NCI-H2081 treated with DMSO at 0.1 percent for 48 hours (cell line): ENCODE results near the gene HHAT.
A peak's percentile ranks its signal among the peaks of the same experiment; 100 is the strongest.
"Not testable (repeated sequence)": the region's sequence is repeated elsewhere in the genome, so short reads cannot be mapped to it uniquely, and the experiment has no call there.

Experiments
- DNase-seq: peaks from one replicate; lab custom pipeline; 2025; lab: John Stamatoyannopoulos, UW

The HHAT gene

GRCh38 chr1:210647406-210648333, 319.0 kb downstream of the HHAT start:
- no peak for DNase-seq

DNA sequence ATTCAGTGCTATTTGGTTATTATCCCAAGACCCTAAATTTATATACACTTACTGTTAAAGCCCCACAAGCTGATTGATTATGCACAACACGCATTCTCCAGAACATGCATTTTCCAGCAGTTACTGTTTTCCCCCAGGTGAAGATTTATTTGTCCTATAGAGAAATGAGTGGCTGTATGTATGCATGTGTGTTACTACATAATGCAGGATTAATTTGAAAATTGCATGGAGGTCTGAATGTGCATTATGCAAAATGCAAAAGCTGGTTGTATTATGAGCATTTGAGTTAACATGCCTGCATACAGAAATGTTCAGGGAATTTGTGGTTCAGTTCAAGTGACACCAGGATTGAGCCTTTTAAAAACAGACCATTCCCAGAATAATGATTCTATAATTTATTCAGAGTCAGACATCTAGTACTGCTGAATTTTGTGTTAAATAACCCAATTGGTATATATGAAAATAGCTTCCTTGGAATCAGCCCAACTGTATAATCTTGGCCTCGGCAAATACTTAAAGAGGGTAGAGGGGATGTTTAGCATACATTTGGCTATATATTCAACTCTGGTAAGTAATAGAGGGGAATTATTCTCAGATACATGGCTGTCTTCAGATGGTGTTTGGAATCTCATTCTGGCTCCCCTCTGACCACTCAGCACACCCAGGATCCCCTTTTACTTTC, 320.0 kb downstream of the HHAT start:
- DNase-seq: no peak

- no peak for DNase-seq
Observed at GRCh38 chr1:210650403-210650802, 321.7 kb downstream of the HHAT start.

- DNase-seq: no peak
Observed at GRCh38 chr1:210652329-210652954, 323.7 kb downstream of the HHAT start.

DNA sequence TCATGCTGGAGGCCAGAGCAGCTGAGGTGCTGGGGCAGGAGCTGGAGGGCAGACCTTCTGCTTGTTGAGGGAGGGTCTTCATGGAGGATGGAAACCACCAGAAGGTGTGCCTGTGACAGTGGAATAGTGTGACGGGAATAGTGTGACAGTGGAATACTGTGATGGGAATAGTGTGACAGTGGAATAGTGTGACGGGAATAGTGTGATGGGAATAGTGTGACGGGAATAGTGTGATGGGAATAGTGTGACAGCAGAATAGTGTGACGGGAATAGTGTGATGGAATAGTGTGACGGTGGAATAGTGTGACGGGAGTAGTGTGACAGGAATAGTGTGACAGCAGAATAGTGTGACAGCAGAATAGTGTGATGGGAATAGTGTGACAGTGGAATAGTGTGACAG, 325.1 kb downstream of the HHAT start:
- no peak for DNase-seq

GRCh38 chr1:210654176-210654981, 325.7 kb downstream of the HHAT start:
- DNase-seq: no peak

- no peak for DNase-seq
Observed at GRCh38 chr1:210655511-210655910, 326.8 kb downstream of the HHAT start.

DNA sequence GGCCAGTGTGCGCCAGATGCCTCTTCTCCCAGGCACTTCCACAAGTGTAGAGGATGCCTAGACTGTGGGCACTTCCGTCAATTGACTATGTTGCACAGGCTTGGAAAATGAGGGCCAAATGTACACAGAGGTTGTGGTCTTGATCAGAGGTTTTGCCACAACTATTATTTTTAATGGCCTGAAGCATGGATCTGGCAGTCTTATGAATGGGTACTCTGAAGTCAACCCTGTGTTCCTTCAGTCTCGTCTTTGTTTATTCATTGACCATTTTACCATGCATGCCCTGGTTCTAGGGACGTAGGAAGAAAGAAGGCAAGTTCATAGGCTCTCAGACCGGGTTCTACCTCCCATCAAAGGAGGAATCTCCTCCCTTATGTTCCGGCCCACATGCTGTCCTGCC, 329.1 kb downstream of the HHAT start:
- no peak for DNase-seq

GRCh38 chr1:210661520-210661919, 332.8 kb downstream of the HHAT start:
- not testable (repeated sequence) for DNase-seq

- no peak for DNase-seq
Observed at GRCh38 chr1:210662291-210663050, 333.8 kb downstream of the HHAT start.

- DNase-seq: peak; percentile 73
Observed at GRCh38 chr1:210663730-210664573, 335.2 kb downstream of the HHAT start.

- no peak for DNase-seq
Observed at GRCh38 chr1:210669951-210670350, 341.2 kb downstream of the HHAT start.

DNA sequence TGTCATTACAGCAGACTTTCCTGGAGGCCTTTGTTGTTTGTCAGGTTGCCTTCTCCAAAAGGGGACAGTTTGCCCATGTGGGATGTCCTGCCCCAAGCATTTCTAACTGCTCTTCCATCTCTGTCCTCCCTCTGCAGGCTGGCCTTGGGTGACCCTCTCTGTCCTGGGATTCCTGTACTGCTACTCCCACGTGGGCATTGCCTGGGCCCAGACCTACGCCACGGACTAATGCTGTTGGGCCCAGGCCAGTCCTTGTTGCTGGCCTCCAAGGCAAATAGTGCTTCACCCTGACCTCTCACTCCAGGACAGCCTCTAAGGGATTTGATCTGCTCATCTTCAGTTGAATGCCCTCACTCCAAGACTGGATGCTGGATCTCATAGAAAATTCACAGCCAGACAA, 345.4 kb downstream of the HHAT start:
- no peak for DNase-seq

GRCh38 chr1:210676539-210676938, 347.8 kb downstream of the HHAT start:
- DNase-seq: no peak

DNA sequence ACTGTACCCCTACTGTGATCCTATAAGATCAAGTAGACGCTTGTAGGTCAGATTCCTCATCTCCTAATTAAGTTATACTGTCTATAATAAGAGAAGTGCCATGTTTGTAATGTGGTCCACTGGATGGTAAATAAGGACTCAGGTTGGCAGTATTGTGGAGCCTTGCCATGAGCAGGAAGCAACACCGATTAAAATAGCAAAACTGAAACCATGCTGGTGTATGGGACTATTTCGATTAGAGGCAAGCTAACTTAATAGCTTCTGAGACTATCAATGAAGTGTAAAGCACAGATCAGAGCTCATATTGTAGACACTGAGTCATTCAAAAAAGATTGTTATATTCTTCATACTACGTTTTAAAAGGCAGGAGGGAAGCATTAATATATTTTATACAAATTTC, 348.8 kb downstream of the HHAT start:
- DNase-seq: no peak

DNA sequence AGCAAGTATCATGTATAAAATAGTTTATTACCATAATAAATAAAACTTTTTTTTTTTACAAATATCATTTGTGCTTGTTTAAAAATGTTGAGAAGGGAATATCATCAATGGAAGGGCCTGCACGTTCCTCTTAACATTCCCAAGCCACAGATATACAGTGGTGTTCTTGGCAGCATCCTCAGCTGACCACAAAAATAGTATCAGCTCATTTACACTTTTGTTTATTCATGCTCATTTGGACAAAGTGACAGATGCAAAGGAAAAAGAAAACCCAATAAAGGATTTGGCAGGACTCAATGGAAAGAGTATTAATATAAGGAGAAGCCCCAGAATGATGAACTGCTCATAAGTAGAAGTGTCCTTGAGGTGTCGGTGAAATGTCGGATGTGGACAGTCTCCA, 349.6 kb downstream of the HHAT start:
- no peak for DNase-seq

- DNase-seq: no peak
Observed at GRCh38 chr1:210681158-210681557, 352.5 kb downstream of the HHAT start.

DNA sequence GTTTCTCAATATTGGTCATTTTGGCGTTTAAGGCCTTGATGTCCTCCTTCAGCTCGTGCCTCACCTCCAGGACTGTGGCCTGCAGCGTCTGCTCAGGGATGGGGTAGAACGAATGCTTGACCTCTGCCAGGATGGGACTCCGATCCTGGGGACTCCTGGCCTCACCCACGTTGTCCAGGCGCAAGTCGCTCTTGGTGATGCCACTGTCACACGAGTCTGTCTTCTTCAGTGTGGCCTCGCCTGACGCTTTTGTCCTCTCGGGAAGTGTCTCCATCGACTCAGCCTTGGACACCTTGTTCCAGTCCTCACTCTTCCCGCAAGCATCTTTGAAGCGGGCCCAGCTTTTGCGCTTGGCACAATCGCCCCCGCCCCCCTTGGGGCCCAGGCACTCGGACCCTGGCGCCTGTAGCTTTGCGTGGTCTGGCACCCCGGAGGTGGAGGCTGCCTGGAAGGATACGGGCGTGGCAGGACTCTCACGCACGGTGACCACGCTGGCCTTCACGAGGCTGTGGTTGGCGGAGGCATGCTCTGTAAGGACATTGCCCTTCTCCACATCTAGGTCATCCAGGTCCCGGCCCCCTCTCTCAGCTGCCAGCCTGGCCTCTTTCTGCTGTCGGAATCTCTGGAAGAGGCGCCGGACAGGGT, 354.8 kb downstream of the HHAT start:
- DNase-seq: no peak

DNA sequence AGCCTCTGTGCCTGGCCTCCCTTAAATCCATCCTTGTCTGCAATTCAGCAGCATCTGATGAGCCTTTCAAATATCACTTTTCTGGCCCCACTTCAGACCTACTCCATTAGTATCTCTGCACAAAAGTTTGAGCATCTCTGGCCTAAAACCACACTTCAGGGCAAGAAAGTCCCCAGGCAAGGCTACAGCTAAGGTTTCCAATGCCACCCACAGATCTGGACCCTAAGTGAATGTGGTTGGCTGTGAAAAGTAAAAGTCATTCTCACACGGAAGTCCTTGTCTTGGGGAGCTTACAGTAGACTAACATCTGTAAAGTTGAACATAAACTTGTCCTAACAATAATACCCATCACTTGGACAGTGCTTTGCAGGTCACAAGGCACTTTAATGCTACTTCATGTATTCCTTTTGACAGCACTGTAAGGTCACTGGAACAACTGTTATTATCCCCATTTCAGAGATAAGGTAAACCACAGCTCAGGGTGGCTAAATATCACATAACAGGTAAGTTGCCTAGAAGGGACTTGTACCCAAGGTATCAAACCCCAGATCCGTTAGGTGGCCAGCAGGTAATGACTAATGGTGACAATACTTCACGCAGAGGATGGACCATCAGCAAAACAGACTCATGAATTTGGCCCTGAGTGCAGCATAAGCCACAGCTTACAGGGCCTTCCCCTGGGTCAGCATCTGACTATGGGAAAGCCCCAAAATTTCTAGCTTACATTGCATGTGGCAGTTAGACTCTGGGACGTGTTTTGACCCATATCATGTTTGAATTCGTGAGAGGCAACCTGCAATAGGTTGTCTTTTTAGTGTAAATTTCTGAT, 356.0 kb downstream of the HHAT start:
- no peak for DNase-seq
